Nephron progenitor cell (in vitro differentiated cells): Measurements from ENCODE around the gene PFAS.

Source experiments
- DNase-seq: peaks from one replicate; pipeline ENCODE4 v3.0.0; 2021
- H3K27ac Mint-ChIP-seq: 2 replicates; pipeline ENCODE4 v1.8.0; 2021; ENCODE audit warnings: mild to moderate bottlenecking, moderate library complexity, mixed read lengths
- H3K27me3 Mint-ChIP-seq: 2 replicates; pipeline ENCODE4 v1.8.0; 2021; ENCODE audit warnings: mild to moderate bottlenecking, low read depth, mixed read lengths; ENCODE audit not compliant: poor library complexity
- H3K36me3 Mint-ChIP-seq: 2 replicates; pipeline ENCODE4 v1.8.0; 2021; ENCODE audit warnings: low read depth, mixed read lengths
- H3K4me1 Mint-ChIP-seq: 2 replicates; pipeline ENCODE4 v1.8.0; 2021; ENCODE audit warnings: mixed read lengths
- H3K4me3 Mint-ChIP-seq: 2 replicates; pipeline ENCODE4 v1.8.0; 2021; ENCODE audit warnings: mild to moderate bottlenecking, moderate library complexity, mixed read lengths
- H3K9me3 Mint-ChIP-seq: 2 replicates; pipeline ENCODE4 v1.8.0; 2021; ENCODE audit warnings: mild to moderate bottlenecking, moderate library complexity, mixed read lengths
- TF ChIP-seq, protein P1 (sequence below): fragments of 200-600 bp; sonication (generic); IDR thresholded peaks from 2 replicates; pipeline ENCODE4 v1.5.0; 2021; ENCODE audit warnings: antibody characterized with exemption

The PFAS gene

DNA sequence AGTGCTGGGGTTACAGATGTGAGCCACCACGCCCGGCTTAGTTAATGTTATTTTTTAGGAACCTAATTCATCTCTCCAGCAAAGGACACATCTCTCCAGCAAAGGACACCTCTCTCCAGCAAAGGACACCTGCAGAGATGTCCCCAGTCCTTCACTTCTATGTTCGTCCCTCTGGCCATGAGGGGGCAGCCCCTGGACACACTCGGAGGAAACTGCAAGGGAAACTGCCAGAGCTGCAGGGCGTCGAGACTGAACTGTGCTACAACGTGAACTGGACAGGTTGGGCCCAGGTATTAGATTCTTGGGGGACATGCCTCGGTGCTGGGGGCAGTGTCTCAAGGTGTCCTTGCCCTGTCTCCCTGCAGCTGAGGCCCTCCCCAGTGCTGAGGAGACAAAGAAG, 4.7 kb downstream of the PFAS start:
- TF ChIP-seq, protein P1, sequence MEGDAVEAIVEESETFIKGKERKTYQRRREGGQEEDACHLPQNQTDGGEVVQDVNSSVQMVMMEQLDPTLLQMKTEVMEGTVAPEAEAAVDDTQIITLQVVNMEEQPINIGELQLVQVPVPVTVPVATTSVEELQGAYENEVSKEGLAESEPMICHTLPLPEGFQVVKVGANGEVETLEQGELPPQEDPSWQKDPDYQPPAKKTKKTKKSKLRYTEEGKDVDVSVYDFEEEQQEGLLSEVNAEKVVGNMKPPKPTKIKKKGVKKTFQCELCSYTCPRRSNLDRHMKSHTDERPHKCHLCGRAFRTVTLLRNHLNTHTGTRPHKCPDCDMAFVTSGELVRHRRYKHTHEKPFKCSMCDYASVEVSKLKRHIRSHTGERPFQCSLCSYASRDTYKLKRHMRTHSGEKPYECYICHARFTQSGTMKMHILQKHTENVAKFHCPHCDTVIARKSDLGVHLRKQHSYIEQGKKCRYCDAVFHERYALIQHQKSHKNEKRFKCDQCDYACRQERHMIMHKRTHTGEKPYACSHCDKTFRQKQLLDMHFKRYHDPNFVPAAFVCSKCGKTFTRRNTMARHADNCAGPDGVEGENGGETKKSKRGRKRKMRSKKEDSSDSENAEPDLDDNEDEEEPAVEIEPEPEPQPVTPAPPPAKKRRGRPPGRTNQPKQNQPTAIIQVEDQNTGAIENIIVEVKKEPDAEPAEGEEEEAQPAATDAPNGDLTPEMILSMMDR, result no peak
- Mint-ChIP-seq H3K27ac (no peak overlapping the region), H3K27me3 (no peaks in the 10 kb centered on the region), H3K4me3 (no peak overlapping the region), H3K9me3 (no peaks in the 10 kb centered on the region), H3K4me1 (peaks cover 19% of the 10 kb centered on the region), H3K36me3 (peaks cover 47% of the 10 kb centered on the region)
- no peak for DNase-seq

DNA sequence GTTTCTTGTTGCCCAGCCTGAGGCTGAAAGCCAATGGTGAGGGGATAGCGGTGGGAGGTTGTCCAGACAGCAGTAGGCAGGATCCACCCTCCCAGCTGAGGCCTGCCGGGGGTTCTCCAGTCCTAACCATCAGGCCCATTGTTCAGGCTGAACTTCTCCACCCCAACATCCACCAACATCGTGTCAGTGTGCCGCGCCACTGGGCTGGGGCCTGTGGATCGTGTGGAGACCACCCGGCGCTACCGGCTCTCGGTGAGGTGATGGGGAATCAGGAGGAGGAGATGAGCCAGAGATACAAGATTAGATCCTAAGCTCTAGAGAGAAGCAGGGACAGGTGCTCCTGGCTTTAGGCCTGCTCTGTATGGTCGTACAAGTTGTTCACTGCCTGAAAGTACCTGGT, 5.8 kb downstream of the PFAS start:
- H3K4me3 Mint-ChIP-seq, result no peak overlapping the region
- H3K27ac Mint-ChIP-seq, result no peak overlapping the region
- H3K9me3 Mint-ChIP-seq, result no peaks in the 10 kb centered on the region

DNA sequence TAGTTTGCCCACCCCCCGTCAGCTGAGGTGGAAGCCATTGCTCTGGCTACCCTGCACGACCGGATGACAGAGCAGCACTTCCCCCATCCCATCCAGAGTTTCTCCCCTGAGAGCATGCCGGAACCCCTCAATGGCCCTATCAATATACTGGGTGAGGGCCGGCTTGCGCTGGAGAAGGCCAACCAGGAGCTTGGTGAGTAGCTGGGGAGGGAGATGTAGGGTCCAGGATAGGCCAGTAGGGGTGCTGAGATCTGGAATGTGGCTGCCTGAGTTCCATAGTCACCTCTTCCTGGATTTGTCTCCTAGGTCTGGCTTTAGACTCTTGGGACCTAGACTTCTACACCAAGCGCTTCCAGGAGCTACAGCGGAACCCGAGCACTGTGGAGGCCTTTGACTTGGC, 6.4 kb downstream of the PFAS start:
- H3K36me3 Mint-ChIP-seq, result peaks cover 59% of the 10 kb centered on the region
- H3K4me3 Mint-ChIP-seq, result no peak overlapping the region

More for the DNA sequence above, 5.8 kb downstream of the PFAS start:
- H3K27me3 Mint-ChIP-seq, result no peaks in the 10 kb centered on the region
- no peak for DNase-seq
- H3K36me3 Mint-ChIP-seq, result peaks cover 56% of the 10 kb centered on the region
- H3K4me1 Mint-ChIP-seq, result peaks cover 10% of the 10 kb centered on the region
- TF ChIP-seq, protein P1, result no peak

DNA sequence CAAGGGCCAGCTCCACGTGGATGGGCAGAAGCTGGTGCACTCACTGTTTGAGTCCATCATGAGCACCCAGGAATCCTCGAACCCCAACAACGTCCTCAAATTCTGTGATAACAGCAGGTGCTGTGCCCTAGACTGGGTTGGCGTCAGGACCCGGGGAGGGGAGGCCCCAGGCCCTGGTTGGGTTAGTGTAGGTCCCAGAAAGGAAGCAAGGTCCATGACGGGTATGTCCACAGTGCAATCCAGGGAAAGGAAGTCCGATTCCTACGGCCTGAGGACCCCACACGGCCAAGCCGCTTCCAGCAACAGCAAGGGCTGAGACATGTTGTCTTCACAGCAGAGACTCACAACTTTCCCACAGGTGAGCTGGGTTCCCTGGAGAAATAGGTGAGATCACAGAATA, 7.2 kb downstream of the PFAS start:
- H3K27ac Mint-ChIP-seq, result no peak overlapping the region
- TF ChIP-seq, protein P1, result no peak
- no peak for DNase-seq
- H3K27me3 Mint-ChIP-seq, result no peaks in the 10 kb centered on the region
- peaks cover 63% of the 10 kb centered on the region for H3K36me3 Mint-ChIP-seq
- no peak overlapping the region for H3K4me3 Mint-ChIP-seq
- H3K9me3 Mint-ChIP-seq, result no peaks in the 10 kb centered on the region
- no peaks in the 10 kb centered on the region for H3K4me1 Mint-ChIP-seq

More for the DNA sequence above, 6.4 kb downstream of the PFAS start:
- peaks cover 4% of the 10 kb centered on the region for H3K4me1 Mint-ChIP-seq
- H3K27me3 Mint-ChIP-seq, result no peaks in the 10 kb centered on the region
- no peak for DNase-seq
- H3K9me3 Mint-ChIP-seq, result no peaks in the 10 kb centered on the region
- TF ChIP-seq, protein P1, result no peak
- no peak overlapping the region for H3K27ac Mint-ChIP-seq

DNA sequence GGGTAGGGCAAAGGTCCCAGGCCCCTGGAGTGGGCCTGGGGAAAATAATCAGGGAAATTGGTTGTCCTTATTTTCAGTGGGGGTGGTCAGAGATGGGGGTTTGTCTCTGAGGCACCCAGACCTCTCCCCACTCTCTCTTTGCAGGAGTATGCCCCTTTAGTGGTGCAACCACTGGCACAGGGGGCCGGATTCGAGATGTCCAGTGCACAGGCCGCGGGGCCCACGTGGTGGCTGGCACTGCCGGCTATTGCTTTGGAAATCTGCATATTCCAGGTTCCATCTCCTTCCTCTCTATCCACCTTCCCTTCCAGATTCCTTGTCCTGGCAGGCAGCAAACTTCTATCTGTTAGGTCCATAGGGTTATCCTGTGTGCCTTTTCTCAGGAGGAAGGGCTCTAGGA, 7.6 kb downstream of the PFAS start:
- TF ChIP-seq, protein P1, result no peak

DNA sequence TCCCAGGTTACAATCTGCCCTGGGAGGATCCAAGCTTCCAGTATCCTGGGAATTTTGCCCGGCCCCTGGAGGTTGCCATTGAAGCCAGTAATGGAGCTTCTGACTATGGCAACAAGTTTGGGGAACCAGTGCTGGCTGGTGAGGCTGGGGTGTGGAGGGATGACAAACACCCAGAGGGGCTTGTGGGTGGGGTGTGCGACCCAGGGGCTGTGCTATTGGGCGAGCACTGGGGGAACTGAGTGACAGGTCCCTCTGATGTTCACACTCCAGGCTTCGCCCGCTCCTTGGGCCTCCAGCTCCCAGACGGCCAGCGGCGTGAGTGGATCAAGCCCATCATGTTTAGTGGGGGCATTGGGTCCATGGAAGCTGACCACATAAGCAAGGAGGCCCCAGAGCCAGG, 8.7 kb downstream of the PFAS start:
- no peak overlapping the region for H3K27ac Mint-ChIP-seq
- DNase-seq, result no peak
- H3K4me1 Mint-ChIP-seq, result no peaks in the 10 kb centered on the region
- H3K36me3 Mint-ChIP-seq, result peaks cover 76% of the 10 kb centered on the region
- no peaks in the 10 kb centered on the region for H3K27me3 Mint-ChIP-seq
- TF ChIP-seq, protein P1, result no peak
- no peaks in the 10 kb centered on the region for H3K9me3 Mint-ChIP-seq
- H3K4me3 Mint-ChIP-seq, result no peak overlapping the region

More for the DNA sequence above, 7.6 kb downstream of the PFAS start:
- Mint-ChIP-seq H3K9me3 (no peaks in the 10 kb centered on the region), H3K27ac (no peak overlapping the region), H3K27me3 (no peaks in the 10 kb centered on the region), H3K36me3 (peaks cover 67% of the 10 kb centered on the region), H3K4me1 (no peaks in the 10 kb centered on the region), H3K4me3 (no peak overlapping the region)
- no peak for DNase-seq
